ENCODE measurements around the gene EFHC1. TPM values are rescaled to one million over a fixed set of nuclear protein-coding genes. Genes with fewer than 3 reads are reported as not detected.

The EFHC1 gene
- total RNA-seq, 4 donors from 2014 or later = 0.46 to 9.3 (median 1.5) TPM

DNA sequence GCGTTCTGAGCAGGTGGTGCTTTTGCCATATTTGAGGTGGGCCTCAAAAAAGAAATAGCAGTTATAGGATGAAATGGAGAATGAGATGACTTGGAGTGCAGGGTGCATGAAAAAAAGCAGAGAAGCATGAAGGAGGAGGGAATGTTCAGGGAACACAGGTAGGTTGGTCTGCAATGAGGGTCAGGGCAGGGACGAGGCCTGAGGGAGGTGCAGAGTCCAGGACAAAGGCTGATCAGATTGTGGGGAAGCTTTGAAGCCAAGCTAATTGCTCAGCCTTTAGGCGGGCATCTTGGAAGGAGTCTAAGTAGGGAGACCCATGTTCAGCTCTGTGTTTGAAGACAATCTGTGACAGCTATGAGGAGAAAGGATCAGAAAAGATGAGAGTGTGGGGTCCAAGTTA, 144.7 kb downstream of the EFHC1 start:
- in situ Hi-C loops (cut with MboI; ENCODE audit: low sequenced_read_pairs in 4 of 4) (no loop called here), intact Hi-C loops (cut with DNase I; ENCODE audit: low total_unique reads) (no loop called here)
- no peaks in the 10 kb centered on the region for H3K27me3 ChIP-seq
- H3K4me1 ChIP-seq = peaks cover 24 to 33% of the 10 kb centered on the region in 2 donors
- no peak overlapping the region for H3K4me3 ChIP-seq
- DNase-seq = no peak
- H3K9me3 ChIP-seq = no peaks in the 10 kb centered on the region
- no peaks in the 10 kb centered on the region for H3K36me3 ChIP-seq
- TF ChIP-seq POLR2A (IDR thresholded peaks at IDR 0.05) (no peak), CTCF (IDR thresholded peaks at IDR 0.05 in 4 of 5, conservative IDR thresholded peaks at IDR 0.05 in 1 of 5) (no peak)
- no peak overlapping the region for H3K27ac ChIP-seq
- no peak for ATAC-seq

- ATAC-seq (no peak), DNase-seq (no peak)
- H3K27me3 ChIP-seq = no peaks in the 10 kb centered on the region
- intact Hi-C loops (cut with DNase I; ENCODE audit: low total_unique reads) = loop anchor here (2.0 kb wide), 1 partner anchor 43 kb away; no protein-coding TSS in a partner anchor
- no peaks in the 10 kb centered on the region for H3K9me3 ChIP-seq
- H3K4me3 ChIP-seq = no peak overlapping the region
- H3K36me3 ChIP-seq = no peaks in the 10 kb centered on the region
- peak overlapping the region in 3 of 4 donors; percentile 48 to 64 (median 49) for H3K27ac ChIP-seq
- in situ Hi-C loops (cut with MboI; ENCODE audit: low sequenced_read_pairs in 4 of 4) = no loop called here
- peaks cover 34 to 41% of the 10 kb centered on the region in 2 donors for H3K4me1 ChIP-seq
- no peak for TF ChIP-seq POLR2A (IDR thresholded peaks at IDR 0.05)
- TF ChIP-seq CTCF (IDR thresholded peaks at IDR 0.05 in 4 of 5, conservative IDR thresholded peaks at IDR 0.05 in 1 of 5) = no peak
Measured at GRCh38 chr6:52566201-52566600, 146.1 kb downstream of the EFHC1 start.

GRCh38 chr6:52566853-52567279, 146.7 kb downstream of the EFHC1 start:
- Histone ChIP-seq H3K36me3 (no peaks in the 10 kb centered on the region), H3K4me3 (no peak overlapping the region), H3K4me1 (peaks cover 34 to 41% of the 10 kb centered on the region in 2 donors), H3K27me3 (no peaks in the 10 kb centered on the region), H3K27ac (peak overlapping the region; percentile 46 to 64 (median 48)), H3K9me3 (no peaks in the 10 kb centered on the region)
- peak; percentile 23 to 66 for DNase-seq
- intact Hi-C loops (cut with DNase I; ENCODE audit: low total_unique reads) = loop anchor here (2.0 kb wide), 1 partner anchor 44 kb away; no protein-coding TSS in a partner anchor
- peak; percentile 69 to 85 for ATAC-seq
- in situ Hi-C loops (cut with MboI; ENCODE audit: low sequenced_read_pairs in 4 of 4) = no loop called here
- TF ChIP-seq CTCF (IDR thresholded peaks at IDR 0.05 in 4 of 5, conservative IDR thresholded peaks at IDR 0.05 in 1 of 5) (no peak), POLR2A (IDR thresholded peaks at IDR 0.05) (no peak)

GRCh38 chr6:52568320-52568719, 148.2 kb downstream of the EFHC1 start:
- no peaks in the 10 kb centered on the region for H3K27me3 ChIP-seq
- DNase-seq (no peak), ATAC-seq (no peak)
- H3K9me3 ChIP-seq = no peaks in the 10 kb centered on the region
- intact Hi-C loops (cut with DNase I; ENCODE audit: low total_unique reads) (no loop called here), in situ Hi-C loops (cut with MboI; ENCODE audit: low sequenced_read_pairs in 4 of 4) (no loop called here)
- TF ChIP-seq CTCF (IDR thresholded peaks at IDR 0.05 in 4 of 5, conservative IDR thresholded peaks at IDR 0.05 in 1 of 5) = no peak
- TF ChIP-seq POLR2A (IDR thresholded peaks at IDR 0.05) = no peak
- H3K27ac ChIP-seq = peak overlapping the region; percentile 12 to 61 (median 38)
- no peak overlapping the region for H3K4me3 ChIP-seq
- H3K36me3 ChIP-seq = no peaks in the 10 kb centered on the region
- H3K4me1 ChIP-seq = peaks cover 41% of the 10 kb centered on the region in 2 donors

GRCh38 chr6:52570291-52570700, 150.2 kb downstream of the EFHC1 start:
- Histone ChIP-seq H3K27ac (peak overlapping the region in 1 of 4 donors; percentile 33), H3K27me3 (no peaks in the 10 kb centered on the region), H3K4me3 (no peak overlapping the region), H3K4me1 (peaks cover 51 to 56% of the 10 kb centered on the region in 2 donors), H3K9me3 (no peaks in the 10 kb centered on the region), H3K36me3 (no peaks in the 10 kb centered on the region)
- TF ChIP-seq POLR2A (IDR thresholded peaks at IDR 0.05) (no peak), CTCF (IDR thresholded peaks at IDR 0.05 in 4 of 5, conservative IDR thresholded peaks at IDR 0.05 in 1 of 5) (no peak)
- no peak for DNase-seq
- in situ Hi-C loops (cut with MboI; ENCODE audit: low sequenced_read_pairs in 4 of 4) = loop anchor here in 1 of 4 donors (10.0 kb wide), 1 partner anchor 55 kb away; no protein-coding TSS in a partner anchor
- no peak for ATAC-seq
- intact Hi-C loops (cut with DNase I; ENCODE audit: low total_unique reads) = no loop called here
